ENCODE results near the gene MRPL44. TPM values are rescaled to one million over a fixed set of nuclear protein-coding genes. Genes with fewer than 3 reads are reported as not detected.

Gene MRPL44
- total RNA-seq, 1 donor from 2014 or later = 22.7 TPM

GRCh38 chr2:224016963-224017362 is 59.7 kb downstream of the MRPL44 start:
- Mint-ChIP-seq H3K36me3 (ENCODE audit: unreplicated experiment) (no peaks in the 10 kb centered on the region), H3K9me3 (ENCODE audit: unreplicated experiment) (no peaks in the 10 kb centered on the region), H3K27ac (ENCODE audit: unreplicated experiment) (no peak overlapping the region), H3K4me3 (ENCODE audit: unreplicated experiment) (no peak overlapping the region), H3K27me3 (ENCODE audit: unreplicated experiment) (no peaks in the 10 kb centered on the region), H3K4me1 (ENCODE audit: unreplicated experiment) (peaks cover 3% of the 10 kb centered on the region)
- TF ChIP-seq CTCF (IDR thresholded peaks at IDR 0.05) = no peak
- DNase-seq (ENCODE audit: extremely low spot score, unreplicated experiment) = no peak

Other genes starting within 250 kb of the MRPL44 start
- gene AP1S3, start 119.9 kb upstream of the MRPL44 start, total RNA-seq = 3.1 and 3.5 TPM in 2 replicates
- gene WDFY1, start 12.1 kb upstream of the MRPL44 start, total RNA-seq = 61.9 and 68.9 TPM in 2 replicates
- gene SERPINE2, start 81.8 kb downstream of the MRPL44 start, total RNA-seq = 68.3 and 69.1 TPM in 2 replicates